MCF 10A (cell line): ENCODE results near the gene FBXO15. TPM values are rescaled to one million over a fixed set of nuclear protein-coding genes. Genes with fewer than 3 reads are reported as not detected.

Source experiments
- BruUV-seq: library from RNA; stranded (reverse); fragments of 400-500 nt; replicated peaks from 2 replicates; lab custom pipeline; 2021; lab: Mats Ljungman, UMichigan
- CTCF ChIA-PET: fragments of 300-600 bp; sonication (Branson Sonifier 250); formaldehyde crosslinking; extraction: SDS; loops from one replicate; lab custom pipeline; 2021; ENCODE audit warnings: antibody characterized with exemption, inconsistent platforms; lab: Yijun Ruan, JAX
- POLR2A ChIA-PET: fragments of 300-600, 350-650 bp; sonication (Branson Sonifier 250); formaldehyde crosslinking; extraction: SDS; loops from one replicate; lab custom pipeline; 2020; ENCODE audit warnings: antibody characterized with exemption, inconsistent platforms; lab: Yijun Ruan, JAX
- DNase-seq: peaks from one replicate; pipeline ENCODE4 v3.0.0-alpha.2; 2018; ENCODE audit not compliant: unreplicated experiment
- H3K27ac Mint-ChIP-seq: one replicate; pipeline ENCODE4 v1.8.0; 2022; ENCODE audit warnings: mild to moderate bottlenecking, low read depth, mixed read lengths; ENCODE audit not compliant: unreplicated experiment
- H3K27me3 Mint-ChIP-seq: one replicate; pipeline ENCODE4 v1.8.0; 2022; ENCODE audit warnings: mixed read lengths; ENCODE audit not compliant: insufficient read depth, unreplicated experiment
- H3K36me3 Mint-ChIP-seq: one replicate; pipeline ENCODE4 v1.8.0; 2022; ENCODE audit warnings: mild to moderate bottlenecking, moderate library complexity, mixed read lengths; ENCODE audit not compliant: insufficient read depth, unreplicated experiment
- H3K4me1 Mint-ChIP-seq: one replicate; pipeline ENCODE4 v1.8.0; 2022; ENCODE audit warnings: mixed read lengths; ENCODE audit not compliant: insufficient read depth, unreplicated experiment
- H3K4me3 Mint-ChIP-seq: one replicate; pipeline ENCODE4 v1.8.0; 2022; ENCODE audit warnings: mild to moderate bottlenecking, moderate library complexity, mixed read lengths; ENCODE audit not compliant: unreplicated experiment
- H3K9me3 Mint-ChIP-seq: one replicate; pipeline ENCODE4 v1.8.0; 2022; ENCODE audit warnings: mixed read lengths; ENCODE audit not compliant: unreplicated experiment
- CTCF ChIP-seq: fragments of 200-600 bp; IDR thresholded peaks from one replicate; pipeline ENCODE4 v1.8.0; 2022; ENCODE audit warnings: antibody characterized with exemption, mild to moderate bottlenecking; ENCODE audit not compliant: unreplicated experiment
- intact Hi-C: fragments of 100-400 bp; cut with micrococcal nuclease; formaldehyde crosslinking; loops from 2 replicates; pipeline ENCODE4 v1.14.1; 2022
- total RNA-seq: library from RNA; stranded (reverse); gene quantifications from 2 replicates; pipeline ENCODE4 v1.2.3, GENCODE V29; 2022

FBXO15 gene
- total RNA-seq, 1 experiment from 2014 or later, result 0.79 TPM

- Mint-ChIP-seq H3K4me1 (peaks cover 5% of the 10 kb centered on the region), H3K4me3 (no peak overlapping the region), H3K27me3 (peaks cover 37% of the 10 kb centered on the region), H3K27ac (no peak overlapping the region), H3K9me3 (no peaks in the 10 kb centered on the region), H3K36me3 (no peaks in the 10 kb centered on the region)
- no peak for DNase-seq
- ChIA-PET POLR2A (no interaction called here), CTCF (interaction anchor here (1.3 to 2.8 kb wide), 4 partner anchors 39 to 360 kb away, joined by 3 to 13 read pairs (median 4); no protein-coding TSS in a partner anchor)
- intact Hi-C loops, result no loop called here
- no TSS peak for BruUV-seq
- TF ChIP-seq CTCF, result no peak
Observed at GRCh38 chr18:74191577-74191976, 43.9 kb upstream of the FBXO15 start.

GRCh38 chr18:74190086-74190485 lies 42.5 kb upstream of the FBXO15 start:
- intact Hi-C loops, result no loop called here
- CTCF ChIA-PET, result interaction anchor here (0.7 to 1.5 kb wide), 3 partner anchors 152 to 1427 kb away, joined by 3 to 7 read pairs (median 4); no protein-coding TSS in a partner anchor
- no peak for DNase-seq
- POLR2A ChIA-PET, result no interaction called here
- no peak overlapping the region for H3K27ac Mint-ChIP-seq
- no peaks in the 10 kb centered on the region for H3K9me3 Mint-ChIP-seq
- H3K36me3 Mint-ChIP-seq, result no peaks in the 10 kb centered on the region
- no TSS peak for BruUV-seq
- peaks cover 35% of the 10 kb centered on the region for H3K27me3 Mint-ChIP-seq
- TF ChIP-seq CTCF, result no peak
- H3K4me3 Mint-ChIP-seq, result no peak overlapping the region
- peaks cover 1% of the 10 kb centered on the region for H3K4me1 Mint-ChIP-seq

- Mint-ChIP-seq H3K27ac (no peak overlapping the region), H3K9me3 (no peaks in the 10 kb centered on the region), H3K27me3 (peaks cover 34% of the 10 kb centered on the region), H3K4me1 (peaks cover 5% of the 10 kb centered on the region), H3K36me3 (no peaks in the 10 kb centered on the region), H3K4me3 (no peak overlapping the region)
- POLR2A ChIA-PET, result no interaction called here
- CTCF ChIA-PET, result interaction anchor here (0.6 kb wide), 1 partner anchor 1364 kb away, joined by 3 read pairs; no protein-coding TSS in a partner anchor
- no TSS peak for BruUV-seq
- no peak for DNase-seq
- intact Hi-C loops, result no loop called here
- TF ChIP-seq CTCF, result no peak
Observed at GRCh38 chr18:74186661-74187060, 39.0 kb upstream of the FBXO15 start.

GRCh38 chr18:74185860-74186259 lies 38.2 kb upstream of the FBXO15 start:
- Mint-ChIP-seq H3K4me1 (peaks cover 5% of the 10 kb centered on the region), H3K36me3 (no peaks in the 10 kb centered on the region), H3K9me3 (no peaks in the 10 kb centered on the region), H3K4me3 (no peak overlapping the region), H3K27me3 (peaks cover 34% of the 10 kb centered on the region), H3K27ac (no peak overlapping the region)
- TF ChIP-seq CTCF, result no peak
- CTCF ChIA-PET, result interaction anchor here (0.7 to 1.4 kb wide), 4 partner anchors 9 to 308 kb away, joined by 3 to 5 read pairs (median 4); no protein-coding TSS in a partner anchor
- BruUV-seq, result no TSS peak
- intact Hi-C loops, result no loop called here
- POLR2A ChIA-PET, result interaction anchor here (0.6 to 0.7 kb wide), 2 partner anchors 22 to 273 kb away, joined by 3 to 4 read pairs; no protein-coding TSS in a partner anchor
- DNase-seq, result no peak
